ENCODE data around the gene MAML2. TPM values are rescaled to one million over a fixed set of nuclear protein-coding genes. Genes with fewer than 3 reads are reported as not detected.

The MAML2 gene
- total RNA-seq, 1 donor from 2014 or later = 1.3 TPM

- TF ChIP-seq CTCF (IDR thresholded peaks at IDR 0.05; ENCODE audit: insufficient read depth, low read length, severe bottlenecking) = no peak
- no peak overlapping the region for H3K4me3 ChIP-seq (ENCODE audit: low read depth, low read length)
- no peaks in the 10 kb centered on the region for H3K36me3 ChIP-seq (ENCODE audit: control insufficient read depth, insufficient read depth, low read length)
- no peaks in the 10 kb centered on the region for H3K27me3 ChIP-seq (ENCODE audit: control insufficient read depth, insufficient read depth, low read length)
- FAIRE-seq = no peak
- peak; percentile 68 for DNase-seq (ENCODE audit: low read depth)
These were observed 228.6 kb downstream of the MAML2 start for GRCh38 chr11:96114178-96115064.

- H3K27me3 ChIP-seq (ENCODE audit: control insufficient read depth, insufficient read depth, low read length) = no peaks in the 10 kb centered on the region
- no peak for TF ChIP-seq CTCF (IDR thresholded peaks at IDR 0.05; ENCODE audit: insufficient read depth, low read length, severe bottlenecking)
- FAIRE-seq (no peak), DNase-seq (ENCODE audit: low read depth) (peak; percentile 38)
- H3K4me3 ChIP-seq (ENCODE audit: low read depth, low read length) = no peak overlapping the region
- no peaks in the 10 kb centered on the region for H3K36me3 ChIP-seq (ENCODE audit: control insufficient read depth, insufficient read depth, low read length)
These were observed 229.8 kb downstream of the MAML2 start for GRCh38 chr11:96113193-96113681.

GRCh38 chr11:96112192-96113128 lies 230.5 kb downstream of the MAML2 start:
- TF ChIP-seq CTCF (IDR thresholded peaks at IDR 0.05; ENCODE audit: insufficient read depth, low read length, severe bottlenecking) = no peak
- FAIRE-seq = no peak
- no peak for DNase-seq (ENCODE audit: low read depth)
- no peaks in the 10 kb centered on the region for H3K36me3 ChIP-seq (ENCODE audit: control insufficient read depth, insufficient read depth, low read length)
- no peak overlapping the region for H3K4me3 ChIP-seq (ENCODE audit: low read depth, low read length)
- H3K27me3 ChIP-seq (ENCODE audit: control insufficient read depth, insufficient read depth, low read length) = no peaks in the 10 kb centered on the region

- Histone ChIP-seq H3K36me3 (ENCODE audit: control insufficient read depth, insufficient read depth, low read length) (no peaks in the 10 kb centered on the region), H3K27me3 (ENCODE audit: control insufficient read depth, insufficient read depth, low read length) (no peaks in the 10 kb centered on the region), H3K4me3 (ENCODE audit: low read depth, low read length) (no peak overlapping the region)
- DNase-seq (ENCODE audit: low read depth) (no peak), FAIRE-seq (no peak)
- TF ChIP-seq CTCF (IDR thresholded peaks at IDR 0.05; ENCODE audit: insufficient read depth, low read length, severe bottlenecking) = no peak
These were observed 231.7 kb downstream of the MAML2 start for GRCh38 chr11:96111308-96111707.

- Histone ChIP-seq H3K4me3 (ENCODE audit: low read depth, low read length) (no peak overlapping the region), H3K27me3 (ENCODE audit: control insufficient read depth, insufficient read depth, low read length) (no peaks in the 10 kb centered on the region), H3K36me3 (ENCODE audit: control insufficient read depth, insufficient read depth, low read length) (no peaks in the 10 kb centered on the region)
- TF ChIP-seq CTCF (IDR thresholded peaks at IDR 0.05; ENCODE audit: insufficient read depth, low read length, severe bottlenecking) = peak; percentile 6
- FAIRE-seq (no peak), DNase-seq (ENCODE audit: low read depth) (no peak)
These were observed 232.7 kb downstream of the MAML2 start for GRCh38 chr11:96110302-96110701.
